DMS153 treated with DMSO at 0.1 percent for 48 hours (cell line): ENCODE measurements around the gene WDR17.

Source experiments
- DNase-seq: peaks from one replicate; lab custom pipeline; 2025; ENCODE audit not compliant: unreplicated experiment; lab: John Stamatoyannopoulos, UW

Gene WDR17

GRCh38 chr4:176090115-176090514 lies 24.5 kb downstream of the WDR17 start:
- DNase-seq = no peak

GRCh38 chr4:176099314-176099713 lies 33.7 kb downstream of the WDR17 start:
- no peak for DNase-seq

- DNase-seq = no peak
These were observed 36.9 kb downstream of the WDR17 start for GRCh38 chr4:176102414-176103063.

- DNase-seq = no peak
These were observed 42.1 kb downstream of the WDR17 start for GRCh38 chr4:176107695-176108094.

- no peak for DNase-seq
These were observed 58.2 kb downstream of the WDR17 start for GRCh38 chr4:176123710-176124407.

GRCh38 chr4:176125063-176125462 lies 59.4 kb downstream of the WDR17 start:
- DNase-seq = no peak

GRCh38 chr4:176134670-176135069 lies 69.0 kb downstream of the WDR17 start:
- DNase-seq = no peak

- DNase-seq = no peak
These were observed 72.0 kb downstream of the WDR17 start for GRCh38 chr4:176137631-176138030.

GRCh38 chr4:176139518-176139917 lies 73.9 kb downstream of the WDR17 start:
- DNase-seq = no peak

GRCh38 chr4:176142253-176142652 lies 76.6 kb downstream of the WDR17 start:
- no peak for DNase-seq

GRCh38 chr4:176149680-176150355 lies 84.2 kb downstream of the WDR17 start:
- no peak for DNase-seq

GRCh38 chr4:176150356-176150682 lies 84.7 kb downstream of the WDR17 start:
- no peak for DNase-seq

- DNase-seq = no peak
These were observed 85.1 kb downstream of the WDR17 start for GRCh38 chr4:176150704-176151103.

- no peak for DNase-seq
These were observed 87.5 kb downstream of the WDR17 start for GRCh38 chr4:176153124-176153523.

- DNase-seq = no peak
These were observed 91.0 kb downstream of the WDR17 start for GRCh38 chr4:176156656-176157055.

GRCh38 chr4:176163041-176163440 lies 97.4 kb downstream of the WDR17 start:
- DNase-seq = no peak

GRCh38 chr4:176185051-176185450 lies 119.4 kb downstream of the WDR17 start:
- no peak for DNase-seq

GRCh38 chr4:176186067-176186466 lies 120.4 kb downstream of the WDR17 start:
- DNase-seq = no peak

- no peak for DNase-seq
These were observed 121.2 kb downstream of the WDR17 start for GRCh38 chr4:176186671-176187395.

- no peak for DNase-seq
These were observed 122.0 kb downstream of the WDR17 start for GRCh38 chr4:176187624-176188023.

- DNase-seq = no peak
These were observed 123.0 kb downstream of the WDR17 start for GRCh38 chr4:176188654-176189053.
